GM18909 (cell line): Measurements from ENCODE around the gene CERCAM.

Experiments
- ATAC-seq: cut with Tn5 transposase; IDR thresholded peaks from one replicate; pipeline ENCODE4 v1.9.1; 2021; ENCODE audit warnings: mild to moderate bottlenecking; ENCODE audit not compliant: unreplicated experiment, poor library complexity

Gene CERCAM

GRCh38 chr9:128420651-128421481, at the start of gene CERCAM:
CERCAM (plus strand) TSS chr9:128420857; CDS start chr9:128420878, 21 bp downstream.
- peak; percentile 73 for ATAC-seq

- ATAC-seq: no peak
These were observed 49.0 kb upstream of the CERCAM start for GRCh38 chr9:128371630-128372117.

GRCh38 chr9:128372188-128372641, 48.4 kb upstream of the CERCAM start:
- ATAC-seq: no peak

GRCh38 chr9:128372784-128373183, 47.9 kb upstream of the CERCAM start:
- ATAC-seq: no peak

- ATAC-seq: no peak
These were observed 46.4 kb upstream of the CERCAM start for GRCh38 chr9:128374221-128374675.

GRCh38 chr9:128375865-128376264, 44.8 kb upstream of the CERCAM start:
- no peak for ATAC-seq

GRCh38 chr9:128382261-128382660, 38.4 kb upstream of the CERCAM start:
- no peak for ATAC-seq

GRCh38 chr9:128383007-128383753, 37.5 kb upstream of the CERCAM start:
- ATAC-seq: no peak

GRCh38 chr9:128383791-128384190, 36.9 kb upstream of the CERCAM start:
- ATAC-seq: no peak

- no peak for ATAC-seq
These were observed 35.7 kb upstream of the CERCAM start for GRCh38 chr9:128384801-128385495.

- no peak for ATAC-seq
These were observed 34.9 kb upstream of the CERCAM start for GRCh38 chr9:128385496-128386460.

- no peak for ATAC-seq
These were observed 32.5 kb upstream of the CERCAM start for GRCh38 chr9:128388150-128388549.

GRCh38 chr9:128389395-128390149, 31.1 kb upstream of the CERCAM start:
- ATAC-seq: no peak

- no peak for ATAC-seq
These were observed 30.4 kb upstream of the CERCAM start for GRCh38 chr9:128390150-128390812.

GRCh38 chr9:128390813-128391711, 29.6 kb upstream of the CERCAM start:
- no peak for ATAC-seq

GRCh38 chr9:128391956-128392301, 28.7 kb upstream of the CERCAM start:
- no peak for ATAC-seq
